SIG-M5 (cell line): ENCODE measurements around the gene HMOX1.
"Not testable (repeated sequence)": the region's sequence is repeated elsewhere in the genome, so short reads cannot be mapped to it uniquely, and the experiment has no call there.

Experiments used
- DNase-seq: peaks from one replicate; lab custom pipeline; 2025; lab: John Stamatoyannopoulos, UW

HMOX1 gene

GRCh38 chr22:35380013-35380412, 883 bp upstream of the HMOX1 start:
- no peak for DNase-seq

DNA sequence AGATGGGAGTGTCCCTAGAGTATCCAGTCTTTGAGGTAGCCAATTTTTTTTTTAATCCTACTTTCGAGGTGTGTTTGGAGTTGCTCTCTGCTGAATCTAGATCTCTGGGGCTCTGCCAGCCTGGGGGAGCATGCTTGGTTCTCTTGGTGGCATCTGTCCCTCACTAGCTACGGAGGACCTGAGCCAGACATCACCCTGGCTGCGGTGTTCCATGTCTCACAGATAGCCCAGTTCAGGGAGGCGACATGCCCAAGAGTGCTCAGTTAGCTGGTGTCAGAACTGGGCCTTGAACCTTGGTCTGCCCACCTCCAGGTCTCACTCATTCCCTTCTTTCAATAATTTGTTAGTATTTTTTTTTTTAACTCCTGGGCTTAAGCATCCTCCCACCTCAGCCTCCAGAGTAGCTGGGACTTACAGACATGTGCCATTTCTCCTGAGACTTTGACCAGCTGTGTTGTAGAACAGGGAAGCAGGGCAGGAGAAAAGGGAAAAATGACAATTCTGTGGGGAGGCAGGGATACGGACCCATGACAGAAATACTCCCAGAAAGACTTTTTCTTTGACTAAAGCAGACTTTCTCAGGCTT, 621 bp downstream of the HMOX1 start:
- no peak for DNase-seq

GRCh38 chr22:35383679-35384071, 2.8 kb downstream of the HMOX1 start:
- DNase-seq, result no peak

- no peak for DNase-seq
Observed at GRCh38 chr22:35384527-35384926, 3.6 kb downstream of the HMOX1 start.

DNA sequence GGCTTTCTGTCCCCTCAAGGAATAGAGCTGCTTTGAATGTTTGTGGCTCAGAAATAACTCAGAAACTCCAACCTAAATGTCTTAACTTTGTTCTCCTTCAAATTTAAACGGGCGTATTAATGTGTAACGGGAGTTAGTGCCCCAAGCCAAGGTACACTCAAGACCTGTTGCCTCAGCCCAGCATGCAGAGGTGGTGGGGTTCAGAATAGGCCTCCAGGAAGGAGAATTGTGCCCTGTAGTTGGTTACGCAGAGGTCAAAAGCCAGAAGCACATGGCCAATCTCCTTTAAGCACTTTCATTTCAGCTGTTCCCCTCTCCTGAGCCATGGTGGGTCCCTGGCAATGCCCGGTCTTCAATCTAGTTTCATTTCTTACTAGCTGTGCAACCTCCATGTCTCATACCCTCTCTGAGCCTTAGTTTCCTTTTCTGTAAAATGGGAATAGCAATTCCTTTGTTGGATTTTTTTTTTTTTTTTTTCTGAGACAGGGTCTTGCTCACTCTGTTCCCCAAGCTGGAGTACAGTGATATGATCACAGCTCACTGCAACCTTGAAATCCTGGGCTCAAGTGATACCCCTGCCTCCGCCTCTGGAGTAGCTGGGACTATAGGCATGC, 4.2 kb downstream of the HMOX1 start:
- no peak for DNase-seq

- DNase-seq, result no peak
Observed at GRCh38 chr22:35386670-35387288, 5.9 kb downstream of the HMOX1 start.

DNA sequence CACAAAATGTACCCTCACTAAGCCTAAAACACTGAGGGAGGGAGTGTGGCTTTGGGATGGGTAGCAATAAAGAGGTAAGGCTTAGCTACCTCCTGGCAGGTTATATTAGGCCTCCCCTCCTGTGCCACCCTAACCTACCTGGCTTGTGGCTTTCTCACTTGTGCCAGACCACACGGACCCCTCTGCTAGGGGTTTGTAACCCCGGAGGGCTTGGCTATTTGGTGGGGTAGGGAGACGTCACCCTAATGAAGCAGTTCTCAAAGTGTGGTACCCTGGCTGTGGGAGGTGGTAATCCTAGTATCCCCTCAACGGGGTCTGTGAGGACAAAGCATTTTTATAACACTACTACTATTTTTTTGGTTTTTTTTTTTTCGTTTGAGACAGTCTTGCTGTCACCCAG, 10.0 kb downstream of the HMOX1 start:
- no peak for DNase-seq

DNA sequence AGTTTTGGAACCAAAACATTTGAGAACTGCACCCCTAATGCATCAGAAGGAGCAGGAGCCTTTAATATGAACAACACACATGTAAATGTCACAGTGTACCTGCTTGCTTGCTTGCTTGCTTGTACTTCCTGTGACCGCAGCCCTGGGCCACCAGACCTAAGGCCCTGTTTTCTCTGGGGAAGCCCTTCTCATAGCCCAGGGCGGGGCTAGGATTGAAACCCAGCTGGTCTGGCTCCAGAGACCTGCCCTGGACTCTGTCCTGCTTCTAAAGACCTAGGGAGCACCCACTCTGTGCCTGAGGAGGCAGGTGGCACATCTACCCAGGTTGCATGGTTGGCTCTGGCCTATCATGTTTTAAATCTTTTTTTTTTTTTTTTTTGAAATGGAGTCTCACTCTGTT, 11.5 kb downstream of the HMOX1 start:
- no peak for DNase-seq

DNA sequence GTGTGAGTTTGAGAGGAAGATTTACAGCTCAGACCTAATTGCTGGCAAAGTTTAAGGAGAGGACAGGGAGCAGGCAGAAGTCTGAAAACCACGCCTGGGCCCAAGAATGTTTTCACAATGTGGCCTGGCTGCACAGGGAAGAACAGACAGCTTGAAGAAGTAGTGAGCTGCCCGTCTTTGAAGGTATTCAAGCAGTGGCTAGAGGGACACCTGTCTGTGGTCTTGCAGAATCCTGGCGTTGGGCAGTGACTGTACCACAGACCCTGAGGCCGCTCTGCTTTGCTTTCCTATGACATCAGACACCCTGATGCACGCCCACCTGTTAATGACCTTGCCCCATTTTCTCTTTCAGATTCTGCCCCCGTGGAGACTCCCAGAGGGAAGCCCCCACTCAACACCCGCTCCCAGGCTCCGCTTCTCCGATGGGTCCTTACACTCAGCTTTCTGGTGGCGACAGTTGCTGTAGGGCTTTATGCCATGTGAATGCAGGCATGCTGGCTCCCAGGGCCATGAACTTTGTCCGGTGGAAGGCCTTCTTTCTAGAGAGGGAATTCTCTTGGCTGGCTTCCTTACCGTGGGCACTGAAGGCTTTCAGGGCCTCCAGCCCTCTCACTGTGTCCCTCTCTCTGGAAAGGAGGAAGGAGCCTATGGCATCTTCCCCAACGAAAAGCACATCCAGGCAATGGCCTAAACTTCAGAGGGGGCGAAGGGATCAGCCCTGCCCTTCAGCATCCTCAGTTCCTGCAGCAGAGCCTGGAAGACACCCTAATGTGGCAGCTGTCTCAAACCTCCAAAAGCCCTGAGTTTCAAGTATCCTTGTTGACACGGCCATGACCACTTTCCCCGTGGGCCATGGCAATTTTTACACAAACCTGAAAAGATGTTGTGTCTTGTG, 12.5 kb downstream of the HMOX1 start:
- no peak for DNase-seq

- no peak for DNase-seq
Observed at GRCh38 chr22:35394011-35394312, 13.1 kb downstream of the HMOX1 start.

DNA sequence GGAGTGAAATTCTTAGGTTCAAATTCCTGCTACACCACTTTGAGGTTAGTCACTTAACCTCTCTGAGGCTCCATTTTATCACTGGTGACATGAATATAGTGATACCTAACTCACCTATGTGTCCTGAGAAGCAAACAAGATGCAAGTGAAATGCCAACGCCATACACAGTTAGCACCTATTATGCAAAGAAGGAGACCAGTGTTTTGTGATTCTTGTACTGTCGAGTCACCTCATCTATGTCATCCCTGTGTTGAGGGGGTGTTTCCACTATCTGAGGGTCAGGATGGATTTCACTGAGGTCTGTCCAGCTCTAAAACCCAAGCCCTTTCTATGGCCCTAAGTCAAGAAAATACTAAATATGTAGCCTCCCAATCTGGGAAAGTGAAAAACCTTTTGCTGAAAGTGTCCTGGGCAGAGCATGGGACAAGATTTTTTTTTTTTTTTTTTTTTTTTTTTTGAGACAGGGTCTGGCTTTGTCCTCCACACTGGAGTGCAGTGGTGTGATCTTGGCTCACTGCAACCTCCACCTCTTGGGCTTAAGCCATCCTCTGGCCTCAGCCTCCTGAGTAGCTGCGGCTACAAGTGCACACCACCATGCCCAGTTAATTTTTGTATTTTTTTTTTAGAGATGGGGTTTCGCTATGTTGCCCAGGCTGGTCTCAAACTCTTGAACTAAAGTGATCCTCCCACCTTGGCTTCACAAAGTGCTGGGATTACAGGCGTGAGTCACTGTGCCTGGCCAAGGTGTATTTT, 14.1 kb downstream of the HMOX1 start:
- no peak for DNase-seq

DNA sequence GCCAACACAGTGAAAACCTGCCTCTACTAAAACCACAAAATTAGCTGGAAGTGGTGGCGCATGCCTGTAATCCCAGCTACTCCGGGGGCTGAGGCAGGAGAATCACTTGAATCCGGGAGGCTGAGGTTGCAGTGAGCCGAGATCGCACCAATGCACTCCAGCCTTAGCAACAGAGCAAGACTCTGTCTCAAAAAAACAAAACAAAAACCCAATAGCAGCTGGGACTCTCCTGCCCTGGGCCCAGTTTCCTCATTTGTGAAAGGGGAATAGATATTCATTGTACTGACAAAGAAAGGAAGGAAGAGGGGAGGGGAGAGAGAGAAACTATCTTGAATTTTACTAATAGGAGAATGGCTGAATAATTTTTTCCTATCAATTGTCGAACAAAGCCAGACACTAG, 15.7 kb downstream of the HMOX1 start:
- DNase-seq, result not testable (repeated sequence)

- DNase-seq, result no peak
Observed at GRCh38 chr22:35397095-35397904, 16.4 kb downstream of the HMOX1 start.

DNA sequence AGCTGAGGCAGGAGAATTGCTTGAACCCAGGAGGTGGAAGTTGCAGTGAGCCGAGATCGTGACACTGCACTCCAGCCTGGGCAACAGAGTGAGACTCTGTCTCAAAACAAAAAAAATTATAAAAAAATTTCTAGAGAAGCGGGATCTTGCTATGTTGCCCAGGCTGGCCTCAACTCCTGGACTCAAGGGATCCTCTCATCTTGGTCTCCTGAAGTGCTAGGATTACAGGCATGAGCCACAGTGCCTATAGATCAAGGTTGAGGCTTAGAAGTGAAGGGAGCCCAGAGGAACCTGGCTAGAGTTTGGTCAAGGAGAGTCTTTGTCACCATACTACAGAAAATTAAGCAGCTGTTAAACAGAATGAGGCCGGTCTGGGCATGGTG, 17.7 kb downstream of the HMOX1 start:
- no peak for DNase-seq

DNA sequence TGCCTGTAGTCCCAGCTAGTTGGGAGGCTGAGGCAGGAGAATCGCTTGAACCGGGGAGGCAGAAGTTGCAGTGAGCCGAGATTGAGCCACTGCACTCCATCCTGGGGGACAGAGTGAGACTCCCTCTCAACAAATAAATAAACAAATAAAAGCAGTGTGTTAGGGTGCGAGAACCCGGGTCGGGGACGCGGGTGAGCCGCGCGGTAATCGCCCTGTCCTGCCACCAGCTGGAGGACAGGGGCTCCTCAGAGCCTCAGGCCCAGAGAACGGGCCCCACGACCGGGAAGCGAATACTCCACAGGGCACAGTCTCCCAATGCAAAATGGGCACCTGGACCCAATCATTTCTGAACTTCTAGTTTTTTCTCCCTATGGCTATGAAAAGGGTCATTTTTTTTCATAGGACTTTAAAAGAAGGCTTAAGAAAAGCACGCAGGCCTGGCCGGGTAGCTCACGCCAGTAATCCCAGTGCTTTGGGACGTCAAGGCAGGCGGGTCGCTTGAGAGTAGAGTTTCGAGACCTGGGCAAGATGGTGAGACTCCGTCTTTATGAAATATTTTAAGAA, 18.3 kb downstream of the HMOX1 start:
- DNase-seq, result no peak

DNA sequence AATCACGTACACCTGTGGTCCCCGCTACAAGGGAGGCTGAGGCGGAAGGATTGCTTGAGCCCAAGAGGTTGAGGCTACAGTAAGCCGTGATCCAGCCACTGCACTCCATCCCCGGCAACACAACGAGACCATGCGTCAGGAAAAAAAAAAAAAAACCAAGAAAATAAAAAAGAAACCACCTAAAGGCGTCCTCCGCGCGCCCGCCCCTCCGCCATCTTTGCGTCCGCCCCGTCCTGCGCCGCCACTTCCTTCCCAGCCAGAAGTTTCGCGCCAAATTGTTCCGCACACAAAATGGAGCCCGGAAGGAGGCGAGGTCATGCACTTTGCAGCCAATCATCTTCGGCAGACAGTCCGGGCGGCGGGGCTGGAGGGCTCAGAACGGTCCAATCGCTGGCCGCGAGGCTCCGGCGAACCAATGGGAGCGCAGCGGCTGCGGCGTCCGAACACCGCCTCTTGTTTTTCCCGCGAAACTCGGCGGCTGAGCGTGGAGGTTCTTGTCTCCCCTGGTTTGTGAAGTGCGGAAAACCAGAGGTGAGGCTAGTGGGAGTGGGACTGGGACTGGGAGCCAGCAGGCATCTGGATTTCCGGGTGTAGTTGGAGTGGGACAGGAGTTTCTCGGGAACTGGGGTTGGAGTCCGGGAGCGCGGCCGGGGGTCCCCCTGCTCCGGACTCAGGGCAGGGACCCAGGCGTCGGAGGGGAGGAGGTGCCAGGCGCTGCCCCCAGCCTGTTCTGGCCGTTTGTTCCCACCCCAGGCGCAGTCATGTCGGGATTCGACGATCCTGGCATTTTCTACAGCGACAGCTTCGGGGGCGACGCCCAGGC, 19.0 kb downstream of the HMOX1 start, which contains the start of gene MCM5:
MCM5 (plus strand) TSS at position 463 of the 823 bp plus-strand sequence; CDS start at position 762, 299 bp downstream.
- DNase-seq, result peak; percentile 82

GRCh38 chr22:35400501-35400790, 19.6 kb downstream of the HMOX1 start:
- DNase-seq, result no peak

GRCh38 chr22:35401863-35402262, 21.0 kb downstream of the HMOX1 start:
- DNase-seq, result no peak

DNA sequence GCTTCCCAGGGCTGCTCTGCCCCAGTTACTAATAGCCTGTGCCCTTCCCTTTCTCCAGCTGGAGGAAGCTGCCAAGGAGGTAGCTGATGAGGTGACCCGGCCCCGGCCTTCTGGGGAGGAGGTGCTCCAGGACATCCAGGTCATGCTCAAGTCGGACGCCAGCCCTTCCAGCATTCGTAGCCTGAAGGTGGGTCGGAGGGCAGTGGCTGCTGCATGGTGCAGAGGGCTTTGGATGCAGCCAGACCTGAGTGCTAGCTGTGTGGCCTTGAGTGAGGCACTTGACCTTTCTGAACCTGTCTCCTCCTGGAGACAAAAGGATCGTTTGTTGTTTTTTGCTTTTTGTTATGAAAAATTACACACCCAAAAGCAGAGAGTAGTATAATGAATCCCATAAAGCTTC, 22.5 kb downstream of the HMOX1 start:
- no peak for DNase-seq

- no peak for DNase-seq
Observed at GRCh38 chr22:35404176-35404575, 23.3 kb downstream of the HMOX1 start.
